IMR-90 (cell line): ENCODE measurements around the gene CACNA2D3. TPM values are rescaled to one million over a fixed set of nuclear protein-coding genes. Genes with fewer than 3 reads are reported as not detected.

ENCODE experiments used
- ATAC-seq: fragments of 200-7000 bp; cut with Tn5 transposase; 2 replicates; pipeline ENCODE4 v1.9.1; 2020; ENCODE audit warnings: low read depth, mild to moderate bottlenecking, moderate library complexity
- BruUV-seq: library from RNA; stranded (reverse); fragments of 400-500 nt; replicated peaks from 2 replicates; lab custom pipeline; 2021; lab: Mats Ljungman, UMichigan
- CTCF ChIA-PET: fragments of 300-600 bp; formaldehyde crosslinking; extraction: SDS; loops from one replicate; lab custom pipeline; 2021; ENCODE audit warnings: antibody characterized with exemption; lab: Yijun Ruan, JAX
- POLR2A ChIA-PET: fragments of 300-600 bp; sonication (Branson Sonifier 250); formaldehyde crosslinking; loops from one replicate; lab custom pipeline; 2022; ENCODE audit warnings: antibody characterized with exemption; ENCODE audit not compliant: unreplicated experiment; lab: Charles Lee
- DNase-seq: peaks from one replicate; pipeline ENCODE4 v3.0.0; 2013
- H2AFZ ChIP-seq: replicated peaks from 2 replicates; pipeline ENCODE3; 2013; ENCODE audit warnings: low read length, mild to moderate bottlenecking; ENCODE audit not compliant: poor library complexity
- H2AK5ac ChIP-seq: 2 replicates; pipeline ENCODE4 v1.6.1; 2013; ENCODE audit warnings: low read depth, low read length, inconsistent platforms
- H2AK9ac ChIP-seq: replicated peaks from 2 replicates; pipeline ENCODE3; 2013; ENCODE audit warnings: mild to moderate bottlenecking, low read depth, low read length, moderate library complexity; ENCODE audit not compliant: poor library complexity
- H2BK120ac ChIP-seq: 2 replicates; pipeline ENCODE4 v1.6.1; 2013; ENCODE audit warnings: low read depth, low read length, inconsistent platforms
- H2BK15ac ChIP-seq: 3 replicates; pipeline ENCODE4 v1.6.1; 2013; ENCODE audit warnings: low read depth, low read length, inconsistent platforms
- H2BK20ac ChIP-seq: 2 replicates; pipeline ENCODE4 v1.6.1; 2013; ENCODE audit warnings: low read depth, mild to moderate bottlenecking, inconsistent platforms, low read length, moderate library complexity
- H2BK5ac ChIP-seq: 2 replicates; pipeline ENCODE4 v1.6.1; 2013; ENCODE audit warnings: mild to moderate bottlenecking, low read depth, low read length, inconsistent platforms; ENCODE audit not compliant: poor library complexity, severe bottlenecking
- H3K14ac ChIP-seq: replicated peaks from 2 replicates; pipeline ENCODE4 v1.6.1; 2013; ENCODE audit warnings: low read depth, low read length, inconsistent platforms
- H3K18ac ChIP-seq: 2 replicates; pipeline ENCODE4 v1.6.1; 2013; ENCODE audit warnings: low read depth, low read length, control low read depth
- H3K23ac ChIP-seq: 2 replicates; pipeline ENCODE4 v1.6.1; 2013; ENCODE audit warnings: low read depth, low read length, inconsistent platforms
- H3K27ac ChIP-seq: 2 replicates; pipeline ENCODE4 v1.5.1; 2013; ENCODE audit warnings: mild to moderate bottlenecking, control low read depth, low read length; ENCODE audit not compliant: insufficient read depth
- H3K27me3 ChIP-seq: 2 replicates; pipeline ENCODE4 v1.6.1; 2013; ENCODE audit warnings: low read length; ENCODE audit not compliant: control insufficient read depth, insufficient read depth
- H3K36me3 ChIP-seq: 2 replicates; pipeline ENCODE4 v1.6.1; 2013; ENCODE audit warnings: low read length, mixed read lengths; ENCODE audit not compliant: control insufficient read depth, insufficient read depth
- H3K4ac ChIP-seq: 2 replicates; pipeline ENCODE4 v1.6.1; 2013; ENCODE audit warnings: low read depth, low read length, inconsistent platforms
- H3K4me1 ChIP-seq: 2 replicates; pipeline ENCODE4 v1.6.1; 2013; ENCODE audit warnings: low read length, mixed read lengths; ENCODE audit not compliant: control insufficient read depth, insufficient read depth
- H3K4me2 ChIP-seq: 2 replicates; pipeline ENCODE4 v1.6.1; 2013; ENCODE audit warnings: low read depth, mild to moderate bottlenecking, control low read depth, low read length, moderate library complexity
- H3K4me3 ChIP-seq: 2 replicates; pipeline ENCODE4 v1.5.1; 2013; ENCODE audit warnings: low read depth, mild to moderate bottlenecking, control low read depth, low read length, moderate library complexity; ENCODE audit not compliant: insufficient read depth
- H3K56ac ChIP-seq: 2 replicates; pipeline ENCODE4 v1.6.1; 2013; ENCODE audit warnings: low read length, inconsistent platforms; ENCODE audit not compliant: insufficient read depth; ENCODE audit errors: extremely low read depth
- H3K79me1 ChIP-seq, 2 experiments: 2 replicates each; pipeline ENCODE4 v1.6.1; 2013; ENCODE audit warnings: low read length in 2 of 2, inconsistent platforms in 1 of 2, low read depth in 1 of 2
- H3K9ac ChIP-seq: 2 replicates; pipeline ENCODE4 v1.6.1; 2013; ENCODE audit warnings: low read depth, low read length, control low read depth
- H3K9me1 ChIP-seq: 2 replicates; pipeline ENCODE4 v1.6.1; 2013; ENCODE audit warnings: low read length, inconsistent platforms; ENCODE audit not compliant: insufficient read depth
- H3K9me3 ChIP-seq: 2 replicates; pipeline ENCODE4 v1.6.1; 2013; ENCODE audit warnings: low read length; ENCODE audit not compliant: control insufficient read depth, insufficient read depth
- H4K20me1 ChIP-seq: 2 replicates; pipeline ENCODE4 v1.6.1; 2013; ENCODE audit warnings: low read length, inconsistent platforms; ENCODE audit not compliant: insufficient read depth
- H4K5ac ChIP-seq: 2 replicates; pipeline ENCODE4 v1.6.1; 2013; ENCODE audit warnings: mild to moderate bottlenecking, low read depth, low read length, control low read depth
- H4K8ac ChIP-seq, 2 experiments: 2 replicates each; pipeline ENCODE4 v1.6.1; 2013; ENCODE audit warnings: low read depth in 2 of 2, low read length in 2 of 2, control low read depth in 1 of 2, inconsistent platforms in 1 of 2
- H4K91ac ChIP-seq: 2 replicates; pipeline ENCODE4 v1.6.1; 2013; ENCODE audit warnings: low read depth, low read length, inconsistent platforms; ENCODE audit not compliant: insufficient read depth
- BHLHE40 ChIP-seq: fragments of 150-350 bp; IDR thresholded peaks from 2 replicates; pipeline ENCODE4 v1.6.1; 2016; ENCODE audit warnings: mild to moderate bottlenecking, low read depth, low read length
- CEBPB ChIP-seq: IDR thresholded peaks from 2 replicates; pipeline ENCODE4 v1.6.1; 2012; ENCODE audit warnings: low read depth, low read length, improper control_type of control experiment
- CHD1 ChIP-seq: IDR thresholded peaks from 2 replicates; pipeline ENCODE4 v1.6.1; 2012; ENCODE audit warnings: low read depth, low read length, improper control_type of control experiment
- ELK1 ChIP-seq: fragments of 150-350 bp; IDR thresholded peaks from 2 replicates; pipeline ENCODE4 v1.6.1; 2016; ENCODE audit warnings: low read depth, mild to moderate bottlenecking, low read length, moderate library complexity, borderline replicate concordance
- MAFK ChIP-seq: IDR thresholded peaks from 2 replicates; pipeline ENCODE4 v1.6.1; 2012; ENCODE audit warnings: low read depth, low read length, improper control_type of control experiment
- MAZ ChIP-seq: IDR thresholded peaks from 2 replicates; pipeline ENCODE4 v1.6.1; 2012; ENCODE audit warnings: low read depth, mild to moderate bottlenecking, low read length, improper control_type of control experiment, moderate library complexity, borderline replicate concordance
- MXI1 ChIP-seq: IDR thresholded peaks from 2 replicates; pipeline ENCODE4 v1.6.1; 2012; ENCODE audit warnings: low read depth, mild to moderate bottlenecking, low read length, moderate library complexity, borderline replicate concordance
- NFE2L2 ChIP-seq: fragments of 150-350 bp; IDR thresholded peaks from 2 replicates; pipeline ENCODE4 v1.6.1; 2016; ENCODE audit warnings: low read depth, mild to moderate bottlenecking, low read length
- POLR2A ChIP-seq: IDR thresholded peaks from 2 replicates; pipeline ENCODE4 v1.6.1; 2012; ENCODE audit warnings: mild to moderate bottlenecking, low read depth, low read length
- RAD21 ChIP-seq: IDR thresholded peaks from 2 replicates; pipeline ENCODE4 v1.6.1; 2012; ENCODE audit warnings: low read length, improper control_type of control experiment
- SMC3 ChIP-seq: fragments of 150-350 bp; IDR thresholded peaks from 2 replicates; pipeline ENCODE4 v1.6.1; 2016; ENCODE audit warnings: low read depth, mild to moderate bottlenecking, antibody characterized with exemption, low read length, moderate library complexity
- WGBS, 2 experiments: methylation state at CpG; one replicate each; pipeline versions ENCODE4 v1.1.5 to v1.1.7; 2013; ENCODE audit warnings: missing lambda C conversion rate in 2 of 2; ENCODE audit not compliant: insufficient read length in 1 of 2; ENCODE audit errors: extremely low coverage in 2 of 2; 5-methylcytosine and 5-hydroxymethylcytosine counted together
- dilution Hi-C: fragments of 300-500 bp; cut with HindIII; formaldehyde crosslinking; loops from one replicate; pipeline ENCODE4 v1.14.3; 2018; ENCODE audit warnings: low sequenced_read_pairs; ENCODE audit not compliant: unreplicated experiment
- in situ Hi-C: fragments of 300-500 bp; cut with MboI; formaldehyde crosslinking; loops from 3 replicates; pipeline ENCODE4 v1.14.3; 2019; ENCODE audit warnings: low sequenced_read_pairs, inconsistent platforms, mixed read lengths
- intact Hi-C: fragments of 100-400 bp; cut with micrococcal nuclease; formaldehyde crosslinking; loops from 2 replicates; pipeline ENCODE4 v1.10.0; 2022
- polyA plus RNA-seq, 3 experiments: library from polyadenylated mRNA; depleted of rRNA; stranded (reverse); fragments of >200 nt; gene quantifications; 2 replicates each; pipeline ENCODE4 v1.2.3, GENCODE V29; 2012; ENCODE audit warnings: low replicate concordance in 1 of 3
- total RNA-seq: library from RNA; depleted of rRNA; stranded (reverse); fragments of >200 nt; gene quantifications from 2 replicates; pipeline ENCODE4 v1.2.3, GENCODE V29; 2012

The CACNA2D3 gene
- total and polyA plus RNA-seq, 2 of the 4 experiments (the other 2 are of a cell fraction): 0.36 to 0.41 TPM

GRCh38 chr3:55014906-55015305 is 892.6 kb downstream of the CACNA2D3 start:
- Histone ChIP-seq H3K79me1 (no peaks in the 10 kb centered on the region), H3K27me3 (no peaks in the 10 kb centered on the region; the same call in 1 of the 2 replicates), H3K18ac (no peak overlapping the region), H3K9me1 (no peaks in the 10 kb centered on the region; the same call in 1 of the 2 replicates), H2BK15ac (no peak overlapping the region; the same call in 2 of the 3 replicates), H2AK5ac (no peak overlapping the region), H2AK9ac (no peak overlapping the region), H2BK20ac (no peak overlapping the region), H2AFZ (no peak overlapping the region), H3K27ac (no peak overlapping the region), H3K9me3 (no peaks in the 10 kb centered on the region), H3K4me1 (no peaks in the 10 kb centered on the region), H3K56ac (no peak overlapping the region), H4K91ac (no peak overlapping the region), H4K8ac (no peak overlapping the region), H3K14ac (no peak overlapping the region), H3K23ac (no peak overlapping the region), H3K36me3 (no peaks in the 10 kb centered on the region), H4K20me1 (no peaks in the 10 kb centered on the region), H2BK5ac (no peak overlapping the region), H4K5ac (no peak overlapping the region), H3K9ac (no peak overlapping the region), H3K4me3 (no peak overlapping the region), H2BK120ac (no peak overlapping the region), H3K4ac (no peak overlapping the region), H3K4me2 (no peak overlapping the region)
- DNase-seq (no peak), ATAC-seq (no peak)
- in situ Hi-C loops (no loop called here), intact Hi-C loops (no loop called here), dilution Hi-C loops (no loop called here)
- no CpG with 5 or more reads among the region's 5 CpGs for WGBS, 2 experiments
- BruUV-seq: no TSS peak
- ChIA-PET CTCF (no interaction called here), POLR2A (no interaction called here)
- TF ChIP-seq CHD1 (no peak), MXI1 (no peak), SMC3 (no peak), ELK1 (no peak), NFE2L2 (no peak), POLR2A (no peak), MAZ (no peak), RAD21 (no peak), BHLHE40 (no peak), MAFK (no peak), CEBPB (no peak)
